GM12865 (cell line): ENCODE data around the gene GH2.
"Not testable (repeated sequence)": the region's sequence is repeated elsewhere in the genome, so short reads cannot be mapped to it uniquely, and the experiment has no call there.

Experiments
- DNase-seq: peaks from one replicate; pipeline ENCODE4 v3.0.0; 2010; ENCODE audit warnings: low read depth
- H3K4me3 ChIP-seq: 2 replicates; pipeline ENCODE4 v1.5.1; 2011; ENCODE audit warnings: mild to moderate bottlenecking, low read depth, low read length, control low read depth
- CTCF ChIP-seq: IDR thresholded peaks from 2 replicates; pipeline ENCODE4 v1.5.1; 2011; ENCODE audit warnings: low read length, control low read depth, low read depth, inconsistent platforms; ENCODE audit not compliant: insufficient read depth; ENCODE audit errors: missing control alignments

Gene GH2

GRCh38 chr17:63907161-63907778 is 25.5 kb upstream of the GH2 start:
- peak; percentile 20 for TF ChIP-seq CTCF
- not testable (repeated sequence) for H3K4me3 ChIP-seq, DNase-seq

GRCh38 chr17:63904796-63905195 is 23.1 kb upstream of the GH2 start:
- DNase-seq, H3K4me3 ChIP-seq: not testable (repeated sequence)

- not testable (repeated sequence) for H3K4me3 ChIP-seq, DNase-seq
- TF ChIP-seq CTCF: peak; percentile 20
These were observed 22.1 kb upstream of the GH2 start for GRCh38 chr17:63903787-63904201.

GRCh38 chr17:63901971-63902370 is 20.2 kb upstream of the GH2 start:
- DNase-seq, H3K4me3 ChIP-seq: not testable (repeated sequence)

- peak; percentile 57 for DNase-seq
- H3K4me3 ChIP-seq: not testable (repeated sequence)
These were observed 17.4 kb upstream of the GH2 start for GRCh38 chr17:63898899-63899798.

- not testable (repeated sequence) for DNase-seq, H3K4me3 ChIP-seq
These were observed 15.0 kb upstream of the GH2 start, which contains the start of gene CSH1 for GRCh38 chr17:63896524-63897354. TSS of gene CSH1 (minus strand) at chr17:63896574. CDS start at chr17:63896511, 63 bp downstream.

GRCh38 chr17:63894821-63895220 is 13.1 kb upstream of the GH2 start:
- H3K4me3 ChIP-seq, DNase-seq: not testable (repeated sequence)

GRCh38 chr17:63894021-63894420 is 12.3 kb upstream of the GH2 start:
- not testable (repeated sequence) for H3K4me3 ChIP-seq, DNase-seq

- TF ChIP-seq CTCF: peak; percentile 23
- H3K4me3 ChIP-seq, DNase-seq: not testable (repeated sequence)
These were observed 10.7 kb upstream of the GH2 start for GRCh38 chr17:63892316-63893037.
